Fibroblast of lung (primary cell): Measurements from ENCODE around the gene NABP1. TPM values are rescaled to one million over a fixed set of nuclear protein-coding genes. Genes with fewer than 3 reads are reported as not detected.
A peak's percentile ranks its signal among the peaks of the same experiment; 100 is the strongest.

Experiments used
- DNase-seq, 2 donors: peaks; one replicate each; pipeline versions ENCODE4 v3.0.0 to v3.0.0-alpha.2; 2010; ENCODE audit warnings: low read depth in 2 of 2
- H2AFZ ChIP-seq: 2 replicates; pipeline ENCODE4 v1.5.1; 2012; ENCODE audit warnings: low read length, control low read depth, inconsistent platforms
- H3K27ac ChIP-seq: 2 replicates; pipeline ENCODE4 v1.5.1; 2011; ENCODE audit warnings: low read length, control low read depth; ENCODE audit not compliant: insufficient read depth
- H3K27me3 ChIP-seq: 2 replicates; pipeline ENCODE4 v1.5.1; 2011; ENCODE audit warnings: mild to moderate bottlenecking, low read length; ENCODE audit not compliant: control insufficient read depth, insufficient read depth
- H3K36me3 ChIP-seq: 2 replicates; pipeline ENCODE4 v1.5.1; 2011; ENCODE audit warnings: low read length; ENCODE audit not compliant: control insufficient read depth, insufficient read depth
- H3K4me1 ChIP-seq: 2 replicates; pipeline ENCODE4 v1.5.1; 2011; ENCODE audit warnings: low read length; ENCODE audit not compliant: control insufficient read depth, insufficient read depth; ENCODE audit errors: extremely low read depth
- H3K4me2 ChIP-seq: 2 replicates; pipeline ENCODE4 v1.5.1; 2011; ENCODE audit warnings: low read length, control low read depth; ENCODE audit not compliant: insufficient read depth; ENCODE audit errors: extremely low read depth
- H3K4me3 ChIP-seq, 4 experiments: fragments of 200-600 bp in 1 of 4; sonication (generic) in 1 of 4; replicated peaks in 1 of 4; 2 replicates each; pipeline ENCODE4 v1.5.1; 2011 to 2016; ENCODE audit warnings: low read length in 4 of 4, low read depth in 3 of 4, mild to moderate bottlenecking in 3 of 4, control low read depth in 2 of 4, inconsistent platforms in 1 of 4, mixed read lengths in 1 of 4; ENCODE audit not compliant: insufficient read depth in 1 of 4; ENCODE audit errors: control extremely low read depth in 1 of 4
- H3K79me2 ChIP-seq: 2 replicates; pipeline ENCODE4 v1.5.1; 2012; ENCODE audit warnings: mild to moderate bottlenecking, low read length, inconsistent platforms; ENCODE audit not compliant: control insufficient read depth, insufficient read depth
- H3K9ac ChIP-seq: 2 replicates; pipeline ENCODE4 v1.5.1; 2011; ENCODE audit warnings: mild to moderate bottlenecking, low read length, control low read depth; ENCODE audit not compliant: insufficient read depth
- H3K9me3 ChIP-seq: 2 replicates; pipeline ENCODE4 v1.5.1; 2012; ENCODE audit warnings: low read depth, low read length; ENCODE audit not compliant: control insufficient read depth, insufficient read depth
- H4K20me1 ChIP-seq: 2 replicates; pipeline ENCODE4 v1.5.1; 2011; ENCODE audit warnings: low read length; ENCODE audit not compliant: control insufficient read depth, insufficient read depth; ENCODE audit errors: extremely low read depth
- EZH2 ChIP-seq: IDR thresholded peaks from 2 replicates; pipeline ENCODE4 v1.5.1; 2012; ENCODE audit warnings: low read length, control low read depth, mild to moderate bottlenecking; ENCODE audit errors: missing control alignments
- polyA plus RNA-seq, 2 donors: library from polyadenylated mRNA; depleted of rRNA in 1 of 2; stranded (reverse) in 1 of 2; unstranded in 1 of 2; fragments of >200 nt; gene quantifications; 2 replicates each; pipeline ENCODE4 v1.2.1, GENCODE V29; 2011 to 2012; ENCODE audit warnings: missing spikeins in 1 of 2
- total RNA-seq: library from RNA; depleted of rRNA; stranded (reverse); fragments of >200 nt; gene quantifications from 2 replicates; pipeline ENCODE4 v1.2.1, GENCODE V29; 2014
- TF ChIP-seq, protein P1 (sequence below), 2 donors: IDR thresholded peaks in 1 of 2; conservative IDR thresholded peaks in 1 of 2; 1 replicate in 1 of 2; 2 replicates in 1 of 2; pipeline ENCODE4 v1.5.1; 2011 to 2012; ENCODE audit warnings: low read length in 2 of 2, control low read depth in 1 of 2, inconsistent platforms in 1 of 2, low read depth in 1 of 2, mild to moderate bottlenecking in 1 of 2

The NABP1 gene
- total and polyA plus RNA-seq, 2 donors (not counting 1 experiment from before 2014, with no cell fraction given), result 117 to 123 TPM

DNA sequence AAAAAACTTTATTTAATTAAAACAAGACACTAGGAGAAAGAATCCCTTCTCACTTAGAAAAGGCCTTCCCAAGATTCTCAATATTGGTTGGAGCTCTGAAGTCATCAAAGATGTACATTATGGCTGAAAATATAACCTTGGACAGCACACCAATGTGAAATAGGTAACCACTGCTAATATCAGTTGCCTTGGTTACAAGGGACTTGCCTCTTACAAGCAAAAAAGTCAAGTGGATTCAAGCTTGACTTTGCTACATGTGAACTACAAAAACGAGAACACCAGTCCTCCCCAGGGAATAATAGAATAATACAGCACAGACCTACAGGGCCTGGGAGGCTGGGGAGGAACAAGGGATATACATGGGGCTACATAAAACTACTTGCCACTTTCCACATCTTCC is 46.1 kb downstream of the NABP1 start:
- H3K36me3 ChIP-seq, result no peaks in the 10 kb centered on the region
- H4K20me1 ChIP-seq, result no peaks in the 10 kb centered on the region
- H3K9ac ChIP-seq, result no peak overlapping the region
- H3K4me3 ChIP-seq, result no peak overlapping the region
- no peak overlapping the region for H3K4me2 ChIP-seq
- no peak overlapping the region for H2AFZ ChIP-seq
- TF ChIP-seq, protein P1, sequence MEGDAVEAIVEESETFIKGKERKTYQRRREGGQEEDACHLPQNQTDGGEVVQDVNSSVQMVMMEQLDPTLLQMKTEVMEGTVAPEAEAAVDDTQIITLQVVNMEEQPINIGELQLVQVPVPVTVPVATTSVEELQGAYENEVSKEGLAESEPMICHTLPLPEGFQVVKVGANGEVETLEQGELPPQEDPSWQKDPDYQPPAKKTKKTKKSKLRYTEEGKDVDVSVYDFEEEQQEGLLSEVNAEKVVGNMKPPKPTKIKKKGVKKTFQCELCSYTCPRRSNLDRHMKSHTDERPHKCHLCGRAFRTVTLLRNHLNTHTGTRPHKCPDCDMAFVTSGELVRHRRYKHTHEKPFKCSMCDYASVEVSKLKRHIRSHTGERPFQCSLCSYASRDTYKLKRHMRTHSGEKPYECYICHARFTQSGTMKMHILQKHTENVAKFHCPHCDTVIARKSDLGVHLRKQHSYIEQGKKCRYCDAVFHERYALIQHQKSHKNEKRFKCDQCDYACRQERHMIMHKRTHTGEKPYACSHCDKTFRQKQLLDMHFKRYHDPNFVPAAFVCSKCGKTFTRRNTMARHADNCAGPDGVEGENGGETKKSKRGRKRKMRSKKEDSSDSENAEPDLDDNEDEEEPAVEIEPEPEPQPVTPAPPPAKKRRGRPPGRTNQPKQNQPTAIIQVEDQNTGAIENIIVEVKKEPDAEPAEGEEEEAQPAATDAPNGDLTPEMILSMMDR (conservative IDR thresholded peaks at IDR 0.05 in 1 of 2, IDR thresholded peaks at IDR 0.05 in 1 of 2; ENCODE audit: low read depth in 1 of 2, low read length in 2 of 2), result no peak
- TF ChIP-seq EZH2, result no peak
- no peaks in the 10 kb centered on the region for H3K79me2 ChIP-seq
- no peaks in the 10 kb centered on the region for H3K9me3 ChIP-seq
- H3K27me3 ChIP-seq, result no peaks in the 10 kb centered on the region
- no peak for DNase-seq
- H3K4me1 ChIP-seq, result no peaks in the 10 kb centered on the region
- no peak overlapping the region for H3K27ac ChIP-seq

DNA sequence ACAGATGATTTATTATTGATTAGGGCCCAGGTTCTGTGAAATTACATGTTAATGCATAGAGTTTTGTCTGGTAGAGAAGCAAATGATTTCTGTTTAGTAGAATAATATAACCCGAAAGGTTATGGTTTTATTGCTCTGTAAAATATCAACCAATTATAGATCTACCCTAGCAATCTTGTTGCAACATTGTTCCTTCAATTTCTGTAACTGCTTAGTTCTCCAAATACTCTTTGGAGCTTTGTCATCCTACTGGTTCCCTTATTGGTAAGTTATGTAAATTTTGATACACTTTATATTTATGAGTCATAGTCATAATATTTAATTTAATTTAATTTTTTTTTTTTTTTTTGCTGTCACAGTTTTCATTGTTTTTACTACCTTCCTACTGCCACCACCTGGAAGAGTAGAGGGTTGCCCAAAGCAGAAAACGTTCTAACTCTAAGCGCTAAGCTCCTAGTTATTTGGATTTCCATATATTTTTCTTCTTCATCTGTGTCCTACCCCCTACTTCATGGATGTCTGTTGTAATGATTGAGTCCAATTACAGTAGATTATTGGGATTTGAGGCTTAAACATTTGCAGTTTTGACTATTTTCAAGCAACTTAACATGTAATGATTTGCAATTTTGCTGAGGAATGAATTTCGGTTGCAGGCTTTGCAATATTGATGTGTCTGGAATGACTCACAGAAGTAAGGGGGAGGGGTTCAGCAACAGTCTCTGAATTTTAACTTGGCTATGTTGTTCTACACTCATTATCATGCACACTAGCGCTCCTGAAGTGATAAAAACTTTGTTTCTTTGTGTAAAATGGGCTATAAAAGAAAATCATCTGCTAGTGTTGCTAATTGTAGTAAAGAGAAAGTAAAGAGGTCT is 51.1 kb downstream of the NABP1 start:
- no peaks in the 10 kb centered on the region for H3K79me2 ChIP-seq
- DNase-seq, result peak; percentile 61 to 67
- H3K4me1 ChIP-seq, result no peaks in the 10 kb centered on the region
- H3K27ac ChIP-seq, result no peak overlapping the region
- H3K27me3 ChIP-seq, result no peaks in the 10 kb centered on the region
- no peaks in the 10 kb centered on the region for H3K36me3 ChIP-seq
- H3K4me2 ChIP-seq, result peak overlapping the region; percentile 54
- no peak overlapping the region for H2AFZ ChIP-seq
- no peak overlapping the region for H3K9ac ChIP-seq
- H4K20me1 ChIP-seq, result no peaks in the 10 kb centered on the region
- no peaks in the 10 kb centered on the region for H3K9me3 ChIP-seq
- no peak overlapping the region for H3K4me3 ChIP-seq
- TF ChIP-seq EZH2, result no peak
- TF ChIP-seq, protein P1 (conservative IDR thresholded peaks at IDR 0.05 in 1 of 2, IDR thresholded peaks at IDR 0.05 in 1 of 2; ENCODE audit: low read depth in 1 of 2, low read length in 2 of 2), result peak in 1 of 2 donors; percentile 25

DNA sequence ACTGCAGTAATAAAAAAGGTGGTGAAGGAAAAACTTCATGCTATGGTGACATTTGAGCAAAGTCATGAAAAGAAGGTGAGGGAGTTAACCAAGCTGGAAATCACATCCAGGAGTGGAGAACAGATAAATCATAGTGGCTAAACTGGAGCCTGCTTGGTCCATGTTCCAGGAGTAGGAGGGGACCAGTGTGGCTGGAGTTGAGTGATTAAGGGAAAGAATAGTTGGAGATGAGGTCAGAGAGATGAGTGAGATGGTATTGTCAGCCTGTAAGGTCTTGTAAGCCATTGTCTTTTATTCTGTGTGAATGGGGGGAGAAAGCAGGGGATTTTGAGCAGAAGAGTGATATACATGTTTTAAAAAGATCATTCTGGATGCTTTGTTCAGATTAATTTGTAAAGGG is 52.3 kb downstream of the NABP1 start:
- Histone ChIP-seq H3K36me3 (no peaks in the 10 kb centered on the region), H3K4me2 (no peak overlapping the region), H3K4me3 (no peak overlapping the region), H3K9me3 (no peaks in the 10 kb centered on the region), H3K27me3 (no peaks in the 10 kb centered on the region), H3K27ac (no peak overlapping the region), H2AFZ (no peak overlapping the region), H3K9ac (no peak overlapping the region), H4K20me1 (no peaks in the 10 kb centered on the region), H3K4me1 (no peaks in the 10 kb centered on the region), H3K79me2 (no peaks in the 10 kb centered on the region)
- TF ChIP-seq, protein P1 (conservative IDR thresholded peaks at IDR 0.05 in 1 of 2, IDR thresholded peaks at IDR 0.05 in 1 of 2; ENCODE audit: low read depth in 1 of 2, low read length in 2 of 2), result no peak
- TF ChIP-seq EZH2, result no peak
- DNase-seq, result no peak

Other genes with a start within 250 kb of the NABP1 start
- gene CAVIN2, start 169.0 kb downstream of the NABP1 start, total RNA-seq, result 12.6 and 28.1 TPM in 2 replicates
- 25.1 and 26.4 TPM in 2 replicates for gene CAVIN2, start 169.0 kb downstream of the NABP1 start, polyA plus RNA-seq